GM19468 (cell line): Measurements from ENCODE around the gene FBXL16.

ENCODE experiments used
- ATAC-seq: cut with Tn5 transposase; IDR thresholded peaks from one replicate; pipeline ENCODE4 v1.9.1; 2021; ENCODE audit warnings: mild to moderate bottlenecking, moderate library complexity, moderate number of reproducible peaks; ENCODE audit not compliant: unreplicated experiment; ENCODE audit errors: extremely low read depth

Gene FBXL16

DNA sequence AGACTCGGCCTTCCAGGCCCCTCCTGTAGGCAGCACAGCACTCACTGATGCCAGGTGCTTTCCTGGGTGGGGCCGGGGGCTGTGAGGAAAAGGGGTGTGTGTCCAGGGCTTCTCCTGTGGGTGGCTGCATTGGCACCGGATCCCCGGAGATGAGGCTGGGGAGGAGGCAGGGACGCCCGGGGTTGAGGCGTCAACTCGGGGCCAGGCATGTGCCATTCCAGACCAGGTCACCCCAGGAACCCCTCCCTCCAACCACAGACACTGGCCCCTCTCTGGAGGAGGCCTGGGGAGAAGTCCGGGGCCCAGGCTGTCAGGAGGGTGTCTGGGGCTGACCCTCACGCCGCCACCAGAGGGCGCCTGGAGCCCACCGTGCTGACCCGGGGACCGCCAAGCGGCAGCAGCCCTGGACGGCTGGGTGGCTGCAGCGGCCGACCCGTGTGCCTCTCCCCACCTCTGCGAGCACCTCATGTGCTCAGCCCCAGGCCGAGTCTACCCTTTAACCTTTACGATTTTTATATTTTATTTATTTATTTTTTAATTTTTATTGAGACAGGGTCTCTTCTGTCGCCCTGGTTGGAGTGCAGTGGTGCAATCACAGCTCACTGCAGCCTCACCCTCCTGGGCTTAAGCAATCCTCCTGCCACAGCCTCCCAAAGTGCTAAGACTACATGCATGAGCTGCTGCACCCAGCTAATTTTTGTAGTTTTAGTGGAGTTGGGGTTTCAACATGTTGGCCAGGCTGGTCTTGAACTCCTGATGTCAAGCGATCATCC is 6.1 kb upstream of the FBXL16 start:
- no peak for ATAC-seq

DNA sequence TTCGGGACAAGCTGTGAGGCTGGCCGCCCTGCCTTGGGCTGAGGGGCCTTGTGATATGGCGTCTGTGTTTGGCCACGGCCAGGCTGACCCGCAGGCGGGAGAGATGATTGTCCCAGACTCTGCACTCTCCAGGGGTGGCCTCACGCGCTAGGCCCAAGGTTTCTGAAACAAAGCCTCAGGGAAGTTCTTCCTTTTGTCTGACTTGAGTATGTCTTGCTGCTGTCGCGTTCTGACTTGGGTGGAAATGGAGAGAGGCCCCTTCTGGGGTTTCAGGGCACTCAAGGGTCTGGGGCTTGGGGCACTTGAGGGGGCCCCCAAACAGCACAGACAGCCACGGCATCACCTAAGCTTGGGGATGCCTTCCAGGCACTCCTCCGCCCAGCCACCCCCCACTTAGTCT is 5.5 kb upstream of the FBXL16 start:
- no peak for ATAC-seq

DNA sequence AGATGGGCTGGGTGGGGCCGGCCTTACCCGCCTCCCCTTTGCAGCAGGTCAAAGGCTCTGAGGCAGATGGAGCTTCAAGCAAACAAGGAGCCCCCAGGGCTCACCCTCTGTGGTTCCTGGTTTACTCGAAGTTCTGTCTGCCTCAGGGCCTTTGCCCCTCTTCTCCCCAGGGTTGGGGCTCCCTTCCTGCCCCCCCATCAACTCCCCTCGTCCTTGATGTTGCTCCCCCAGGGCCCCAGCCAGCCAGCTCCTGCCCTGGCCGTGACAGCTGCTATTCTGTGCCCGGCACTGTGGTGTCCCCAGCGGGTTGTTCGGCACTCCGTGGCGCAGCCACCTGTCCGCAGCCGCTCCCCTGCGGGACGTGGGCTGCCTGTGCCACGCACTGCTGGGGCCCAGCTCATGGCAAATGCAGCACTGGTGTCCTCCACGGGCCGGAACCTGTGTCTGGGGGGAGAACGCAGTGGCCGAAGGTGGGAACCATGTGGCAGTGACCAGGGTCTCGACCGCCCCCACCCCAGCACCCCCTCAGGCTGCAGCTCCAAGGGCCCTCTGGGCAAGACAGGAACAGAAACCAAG is 5.0 kb upstream of the FBXL16 start:
- no peak for ATAC-seq

DNA sequence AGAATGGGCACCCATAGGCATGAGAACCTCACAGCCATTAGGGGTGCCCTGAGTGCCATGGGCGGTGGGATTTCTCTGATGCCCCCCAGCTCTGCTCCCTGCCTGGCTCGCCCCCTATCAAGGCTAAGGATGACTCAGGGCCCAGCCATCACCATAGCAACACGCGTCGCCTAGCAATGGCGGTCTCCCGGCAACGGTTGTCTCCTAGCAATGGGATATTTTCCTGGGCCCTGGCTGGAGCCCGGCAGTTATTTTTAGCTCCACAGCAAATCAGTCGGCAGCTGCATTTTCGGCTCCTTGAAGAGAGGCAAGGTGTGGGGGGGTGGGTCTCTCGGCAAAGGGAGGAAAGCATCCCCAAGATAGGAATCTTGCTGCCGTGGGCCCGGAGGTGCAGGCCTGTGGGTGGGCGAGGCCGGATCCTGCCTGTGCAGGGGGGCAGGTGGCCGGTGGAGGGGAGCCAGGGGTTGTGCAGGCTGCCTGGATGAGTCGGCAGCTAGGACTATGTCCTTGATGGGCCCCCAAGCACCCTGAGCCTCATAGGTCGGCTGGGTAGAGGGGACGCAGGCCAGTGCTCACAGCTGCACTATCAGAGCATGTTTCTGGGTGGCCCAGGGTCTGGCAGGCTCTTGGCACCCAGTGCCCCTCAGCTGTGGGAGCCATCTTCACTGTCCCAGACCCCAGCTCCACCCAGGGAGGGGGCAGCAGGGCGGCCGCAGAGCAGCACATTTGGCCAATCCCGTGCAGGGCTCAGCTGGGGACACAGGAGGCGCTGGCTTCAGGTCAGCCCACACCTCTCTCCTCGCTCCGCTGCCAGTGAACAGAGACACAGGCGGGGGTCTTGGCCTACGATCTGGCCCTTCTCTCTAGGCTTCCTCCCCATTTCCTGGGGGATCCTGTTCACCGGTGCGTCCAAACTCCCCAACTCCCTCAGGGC is 4.2 kb upstream of the FBXL16 start:
- no peak for ATAC-seq

DNA sequence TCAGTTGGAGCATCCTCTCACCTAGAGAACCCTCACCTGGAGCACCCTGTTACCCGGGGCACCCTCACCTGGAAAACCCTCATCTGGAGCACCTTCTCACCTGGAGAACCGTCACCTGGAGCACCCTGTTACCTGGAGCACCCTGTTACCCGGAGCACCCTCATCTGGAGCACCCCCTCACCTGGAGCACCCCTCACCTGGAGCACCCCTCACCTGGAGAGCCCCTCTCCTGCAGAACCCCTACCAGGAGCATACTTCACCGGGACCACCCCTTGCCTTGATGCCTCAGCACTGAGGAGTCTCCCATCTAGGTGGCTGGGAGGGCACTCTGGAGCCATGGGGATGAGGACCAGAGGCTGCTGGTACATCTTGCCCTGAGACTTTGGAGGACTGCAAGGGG is 3.4 kb upstream of the FBXL16 start:
- ATAC-seq: no peak

DNA sequence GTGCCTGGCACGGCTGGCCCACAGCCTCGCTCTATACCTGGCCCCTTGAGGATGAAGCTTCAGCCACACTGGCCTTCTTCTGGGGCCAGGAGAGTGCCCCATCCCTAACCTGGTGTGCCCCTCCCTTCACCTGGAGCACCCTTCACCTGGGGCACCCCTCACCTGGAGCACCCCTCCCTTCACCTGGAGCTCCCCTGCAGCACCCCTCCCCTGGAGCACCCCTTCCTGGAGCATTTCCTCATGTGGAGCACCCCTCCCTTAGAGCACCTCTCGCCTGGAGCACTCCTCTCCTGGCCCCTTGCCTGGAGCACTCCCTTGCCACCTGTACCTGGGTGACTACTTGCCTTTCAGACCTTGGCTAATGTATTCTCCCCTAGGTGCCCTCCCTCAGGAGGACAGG is 2.4 kb upstream of the FBXL16 start:
- ATAC-seq: no peak

DNA sequence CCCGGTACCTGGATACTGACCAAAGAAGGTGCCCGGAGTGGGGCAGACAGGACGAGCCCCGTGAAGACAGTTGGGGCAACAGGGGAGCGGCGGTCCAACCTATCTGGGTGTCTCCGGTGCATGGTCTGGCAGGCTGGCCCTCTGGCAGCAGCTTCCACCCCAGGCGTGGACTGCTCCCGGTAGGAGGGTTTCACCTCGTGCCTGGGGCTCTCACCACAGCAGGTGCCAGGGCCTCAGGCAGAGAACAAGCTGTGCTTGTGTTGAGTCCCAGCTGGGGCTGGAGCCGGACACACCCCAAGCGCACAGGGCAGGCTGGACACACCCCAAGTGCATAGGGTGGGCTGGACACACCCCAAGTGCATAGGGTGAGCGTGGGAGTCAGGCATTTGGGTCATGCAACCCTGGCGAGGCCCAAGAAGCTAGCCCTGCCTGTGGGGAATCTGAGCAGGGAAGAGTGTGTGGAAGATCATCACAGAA is 1.5 kb upstream of the FBXL16 start:
- ATAC-seq: no peak

DNA sequence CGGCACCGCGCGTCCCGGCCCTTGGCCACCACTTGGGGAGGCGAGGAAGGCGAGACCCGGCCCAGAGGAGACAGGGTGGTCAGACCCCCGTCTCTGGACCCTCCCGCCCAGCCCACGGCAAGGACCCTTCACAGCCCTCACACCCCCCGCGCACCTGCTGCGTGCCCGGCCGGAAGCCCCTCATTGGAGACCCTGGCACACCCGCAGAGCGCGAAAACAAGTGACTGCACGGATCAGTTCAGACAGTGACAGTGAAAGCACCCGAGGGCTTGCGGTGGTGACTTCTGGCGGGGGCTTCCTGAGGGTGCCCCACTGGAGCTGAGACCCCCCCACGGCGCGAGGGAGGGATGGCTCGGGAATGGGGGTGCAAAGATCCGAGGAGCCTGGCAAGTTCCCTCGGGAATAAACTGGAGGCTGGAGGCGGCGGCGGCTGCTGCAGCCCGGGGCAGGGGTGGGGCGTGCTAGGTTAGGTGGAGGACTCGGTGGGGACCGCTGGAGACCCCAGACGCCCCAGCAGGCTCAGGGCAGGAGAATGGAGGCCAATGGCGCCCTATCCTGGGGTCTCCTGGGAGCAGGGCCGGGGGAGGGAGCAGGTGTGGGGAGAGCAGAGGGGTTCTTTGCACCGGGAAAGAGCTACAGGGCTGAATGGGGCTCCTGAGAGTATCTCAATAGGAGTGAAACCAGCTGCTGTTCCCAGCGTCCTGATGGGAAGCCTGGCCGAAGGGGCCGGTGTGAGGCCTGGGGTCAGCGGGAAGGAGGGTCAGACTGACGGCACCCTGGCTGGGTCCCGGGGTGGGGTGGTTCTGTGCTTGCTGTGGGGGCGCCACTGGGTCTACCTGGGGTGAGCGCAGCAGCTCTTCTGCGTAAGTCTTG is 824 bp upstream of the FBXL16 start:
- ATAC-seq: no peak

DNA sequence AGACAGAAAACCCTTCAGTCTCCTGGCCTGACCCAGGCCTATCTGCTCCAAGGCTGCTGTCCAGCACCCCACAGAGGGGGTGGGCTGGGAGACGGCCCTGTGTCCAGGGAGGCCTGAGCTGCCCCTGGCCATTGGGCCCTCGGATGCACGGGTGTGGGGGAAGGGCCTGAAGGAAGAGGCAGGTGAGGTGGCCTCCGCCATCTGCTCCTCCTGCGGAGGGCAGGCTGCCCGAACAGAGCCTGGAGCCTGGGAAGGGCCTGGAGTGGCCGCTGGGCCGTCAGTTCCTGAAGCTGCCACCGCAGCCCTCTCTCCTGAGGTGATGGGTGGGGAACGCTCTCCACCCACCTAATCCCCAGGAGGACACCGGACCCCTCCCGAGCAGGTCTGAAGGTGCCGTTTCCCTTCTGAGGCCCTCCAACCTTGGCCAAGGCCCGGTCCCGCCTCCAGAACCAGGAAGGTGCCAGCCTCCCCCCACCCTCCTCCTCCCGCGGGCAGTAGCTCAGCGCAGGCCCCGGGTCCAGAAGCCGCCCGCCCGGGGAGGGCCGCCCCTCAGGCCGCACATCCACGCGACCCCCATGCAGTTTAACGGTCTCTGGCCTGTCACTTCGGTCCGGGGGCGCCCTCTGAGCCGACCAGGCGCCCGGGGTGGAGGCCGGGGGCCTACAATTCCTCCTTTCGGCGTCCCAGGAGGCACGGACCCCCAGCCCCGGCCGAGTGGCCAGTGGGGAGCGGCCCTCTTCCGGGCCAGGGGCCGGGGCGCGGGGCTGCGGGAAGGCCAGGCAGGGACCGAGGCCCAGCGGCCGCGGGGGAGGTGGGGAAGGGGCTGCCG is 835 bp downstream of the FBXL16 start:
- no peak for ATAC-seq

DNA sequence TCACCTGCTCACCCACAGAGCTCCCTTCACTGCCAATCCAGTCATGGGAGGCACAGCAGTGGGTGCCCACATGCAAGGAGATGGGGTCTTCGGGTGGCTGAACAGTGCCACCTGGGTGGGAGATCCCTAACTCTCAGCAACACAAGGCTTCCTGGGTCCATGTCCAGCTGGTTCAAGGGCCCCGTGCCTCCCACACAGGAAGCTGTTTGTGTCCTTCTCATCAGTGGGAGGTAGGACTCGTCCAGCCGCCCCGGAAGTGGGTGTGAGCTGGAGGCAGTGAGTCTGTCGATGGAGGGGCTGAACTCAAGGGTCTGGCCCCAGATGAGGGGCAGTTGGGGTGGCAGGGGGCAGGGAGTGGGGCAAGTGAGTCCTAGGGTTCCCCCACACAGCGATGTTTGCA is 1.6 kb downstream of the FBXL16 start:
- no peak for ATAC-seq

DNA sequence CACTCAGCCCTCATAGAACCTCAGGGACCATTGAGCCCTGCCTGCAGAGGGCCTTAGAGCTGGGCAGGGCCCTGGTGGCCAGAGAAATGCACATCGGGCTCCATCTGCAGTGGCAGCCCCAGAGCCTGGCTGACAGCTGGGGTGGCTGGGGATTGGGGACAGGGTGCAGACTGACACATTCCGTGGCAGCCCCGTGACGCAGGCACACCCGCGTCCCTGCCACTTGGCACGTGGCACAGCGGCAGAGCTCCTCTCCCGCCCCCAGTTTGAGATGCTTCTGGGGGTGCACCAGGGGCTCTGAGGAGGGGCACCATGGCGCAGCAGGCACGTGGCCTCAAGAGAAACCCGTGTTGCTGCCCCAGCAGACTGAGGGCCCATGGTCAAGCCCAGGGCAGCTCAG is 2.2 kb downstream of the FBXL16 start:
- no peak for ATAC-seq

DNA sequence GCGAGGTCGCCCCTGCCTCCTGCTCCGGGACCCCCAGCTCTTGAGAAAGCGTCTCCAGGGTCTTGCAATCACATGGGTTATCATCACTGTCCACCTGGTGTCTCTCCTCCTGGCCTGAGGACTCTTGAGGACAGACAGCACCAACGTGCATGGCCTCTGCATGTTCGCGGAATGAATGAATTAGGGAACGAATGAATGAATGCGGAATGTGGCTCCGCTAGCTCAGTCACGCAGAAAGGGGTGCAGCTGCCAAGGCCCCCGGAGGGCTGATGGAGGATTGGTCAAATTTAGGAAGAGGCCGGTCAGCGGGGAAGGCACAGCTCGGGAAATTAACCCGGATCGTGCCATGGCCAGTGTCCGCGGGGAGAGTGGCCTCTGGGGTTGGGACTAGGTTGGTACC is 3.3 kb downstream of the FBXL16 start:
- ATAC-seq: no peak

DNA sequence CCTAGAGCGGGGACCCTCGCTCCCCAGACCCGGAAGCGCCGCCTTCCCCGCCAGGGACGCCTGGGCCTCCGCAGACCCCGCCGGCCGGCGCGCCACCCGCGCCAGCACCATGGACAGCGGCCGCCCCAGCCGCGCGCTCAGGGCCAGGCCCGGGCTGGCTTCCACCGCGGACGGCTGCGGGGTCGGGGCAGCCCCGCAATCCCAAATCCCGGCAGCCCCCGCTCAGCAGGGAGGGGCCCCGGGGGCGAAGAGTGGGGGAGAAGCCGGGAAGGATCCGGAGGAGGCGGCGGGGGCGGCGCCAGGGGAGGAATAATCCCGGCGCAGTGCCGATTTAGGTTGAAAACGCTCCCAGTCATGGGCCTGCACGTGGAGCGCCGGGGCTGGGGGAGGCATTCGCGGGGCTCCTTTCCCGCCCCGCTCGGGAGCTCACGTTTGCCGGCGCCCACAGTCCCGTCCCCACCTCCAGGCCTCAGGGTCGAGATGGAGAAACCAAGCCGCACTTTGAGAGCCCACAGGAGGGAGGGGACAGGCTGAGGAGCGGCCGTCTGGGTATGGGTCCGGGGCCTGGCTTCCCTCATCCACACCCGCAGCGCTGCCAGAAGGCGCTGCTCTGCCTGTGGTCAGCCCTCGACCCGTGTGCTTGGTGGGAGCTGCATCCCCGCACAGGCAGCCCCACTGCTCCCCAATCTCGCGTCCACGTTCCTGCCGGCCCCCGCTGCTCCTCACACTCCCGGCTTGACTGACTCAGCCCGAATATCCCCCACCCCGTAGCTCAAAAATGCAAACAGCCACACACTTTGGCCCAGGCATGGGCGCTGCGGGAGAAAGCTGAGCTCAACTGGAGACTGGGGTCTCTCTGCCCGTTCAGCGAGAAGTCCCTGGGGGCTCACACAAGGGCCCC is 4.7 kb downstream of the FBXL16 start:
- ATAC-seq: no peak

DNA sequence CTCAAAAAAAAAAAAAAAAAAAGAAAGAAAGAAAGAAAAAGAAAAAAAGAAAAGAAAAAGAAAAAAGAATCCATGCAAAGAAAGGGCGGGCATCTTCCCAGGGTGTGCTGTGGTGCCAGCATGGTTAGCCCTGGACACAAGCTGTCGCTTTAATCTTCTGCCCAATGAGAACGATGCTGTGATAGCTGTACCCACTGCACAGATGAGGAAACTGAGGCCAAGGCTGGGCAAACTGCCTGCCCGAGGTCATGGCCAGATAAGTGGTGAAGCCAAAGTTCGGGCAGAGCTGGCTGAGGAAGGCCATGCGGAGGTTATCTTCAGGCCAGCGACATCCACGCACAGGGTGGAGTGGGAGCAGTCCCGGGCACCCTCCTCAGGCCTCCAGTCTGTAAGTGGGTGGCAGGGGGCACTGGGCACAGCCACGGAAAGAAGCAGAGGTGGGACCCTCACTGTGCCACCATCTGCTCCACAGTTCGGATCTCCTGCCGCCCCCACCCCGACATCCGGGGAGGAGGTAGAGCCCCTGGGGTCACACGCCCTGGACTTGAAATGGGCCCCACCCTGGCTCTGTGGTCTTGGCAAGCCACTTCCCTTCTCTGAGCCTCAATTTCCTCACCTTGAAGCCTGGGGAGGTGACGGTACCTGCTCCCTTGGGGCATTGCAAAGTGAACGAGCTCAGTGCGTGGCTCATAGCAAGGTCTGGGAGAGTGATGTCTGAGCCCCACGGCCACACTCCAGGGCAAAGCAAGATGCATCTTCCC is 6.5 kb downstream of the FBXL16 start:
- ATAC-seq: no peak

DNA sequence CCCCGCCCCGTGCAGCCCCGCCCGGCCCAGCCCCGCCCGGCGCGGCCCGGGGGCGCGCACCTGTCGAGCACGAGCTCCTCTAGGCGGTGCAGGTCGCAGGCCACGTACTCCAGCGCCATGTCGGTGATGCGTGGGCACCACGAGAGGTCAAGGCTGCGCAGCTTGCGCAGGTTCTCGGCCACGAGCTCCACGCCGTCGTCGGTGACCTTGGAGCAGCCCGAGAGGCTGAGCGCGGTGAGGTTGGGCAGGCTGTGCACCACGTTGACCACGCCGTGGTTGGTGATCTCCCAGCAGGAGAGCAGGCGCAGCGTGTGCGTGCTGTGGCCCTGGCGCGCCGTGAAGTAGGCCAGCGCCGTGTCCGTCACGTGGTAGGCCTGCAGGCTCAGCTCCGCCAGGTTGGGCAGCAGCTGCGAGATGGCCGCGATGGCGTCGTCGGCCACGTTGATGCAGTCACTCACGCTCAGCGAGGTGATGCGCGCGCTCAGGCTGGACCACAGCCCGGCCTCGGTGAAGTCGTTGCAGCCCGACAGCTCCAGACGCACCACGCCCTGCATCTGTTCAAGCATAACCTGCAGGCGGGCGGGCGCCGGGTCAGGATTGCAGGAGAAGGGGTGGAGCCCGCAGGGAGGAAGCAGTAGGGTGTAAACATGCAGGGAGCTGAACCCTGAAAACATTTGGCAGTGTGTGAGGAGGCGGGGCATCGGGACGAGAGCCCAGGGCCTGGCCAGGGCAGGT is 10.1 kb downstream of the FBXL16 start:
- ATAC-seq: no peak

DNA sequence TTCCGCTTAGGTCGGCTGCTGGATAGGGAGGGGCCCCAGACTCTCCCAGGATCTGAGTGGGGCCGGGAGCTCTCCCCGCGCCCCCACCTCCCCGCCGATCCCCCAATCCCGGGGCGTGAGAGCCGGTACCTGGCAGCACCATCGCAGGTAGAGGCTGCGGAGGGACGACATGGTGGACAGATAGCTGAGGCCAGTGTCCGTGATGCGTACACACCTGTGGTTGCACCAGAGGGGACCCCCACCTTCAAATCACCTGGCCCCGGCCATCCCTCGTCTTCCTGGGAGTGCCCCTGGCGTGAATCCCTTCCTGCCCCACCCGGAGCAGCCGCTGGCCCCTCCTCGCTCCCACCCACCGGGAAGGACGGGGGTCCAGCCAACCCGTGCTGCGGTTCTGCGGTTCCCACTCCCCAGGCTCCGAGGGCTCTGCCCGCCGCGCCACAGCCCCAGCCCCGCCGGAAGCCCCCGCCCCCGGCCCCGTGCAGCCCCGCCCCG is 10.7 kb downstream of the FBXL16 start:
- no peak for ATAC-seq
